CD4-positive, alpha-beta T cell treated with Interleukin-6 for 4 hours (primary cell): ENCODE data around the gene ST6GAL2.

Experiments used
- DNase-seq: peaks from one replicate; pipeline ENCODE4 v3.0.0-alpha.2; 2020; ENCODE audit warnings: mixed read lengths

The ST6GAL2 gene

DNA sequence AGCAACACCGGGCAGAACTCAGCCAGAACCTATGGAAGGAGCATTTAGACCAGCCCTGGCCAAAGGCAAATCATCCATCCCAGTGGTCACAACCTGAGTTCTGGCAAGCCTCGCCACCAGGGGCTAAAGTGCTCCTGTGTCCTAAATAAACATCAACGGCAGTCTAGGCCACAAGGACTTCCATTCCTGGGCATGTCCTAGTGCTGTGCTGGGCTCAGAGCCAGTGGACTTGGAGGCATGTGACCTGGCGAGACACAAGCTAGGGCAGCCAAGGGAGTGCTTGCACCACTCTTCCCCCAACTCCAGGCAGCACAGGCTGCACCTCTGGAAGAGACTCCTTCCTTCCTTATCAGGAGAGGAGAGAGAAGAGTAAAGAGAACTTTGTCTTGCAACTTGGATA lies 69.0 kb downstream of the ST6GAL2 start:
- no peak for DNase-seq

GRCh38 chr2:106812841-106813240 lies 73.1 kb downstream of the ST6GAL2 start:
- no peak for DNase-seq

DNA sequence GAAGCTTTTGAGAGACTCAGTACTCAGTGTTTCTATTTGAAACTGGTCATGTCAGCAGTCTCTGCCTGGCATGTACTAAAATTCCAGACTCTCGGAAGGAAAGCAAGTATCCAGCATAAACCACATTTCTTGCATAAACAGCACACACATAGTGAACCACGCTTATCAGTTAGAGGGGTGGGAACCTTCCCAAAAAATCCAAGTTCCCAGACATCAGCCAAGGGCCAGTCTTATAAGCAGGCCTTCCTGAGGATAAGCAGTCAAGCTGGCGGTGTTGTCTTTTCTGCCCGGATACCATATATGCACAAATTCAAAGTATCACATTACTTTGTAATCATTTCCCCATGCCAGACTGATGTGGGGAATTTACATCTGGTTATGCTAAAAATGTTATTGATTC lies 73.6 kb downstream of the ST6GAL2 start:
- DNase-seq, result no peak

GRCh38 chr2:106805716-106806115 lies 80.3 kb downstream of the ST6GAL2 start:
- DNase-seq, result no peak

GRCh38 chr2:106804161-106804560 lies 81.8 kb downstream of the ST6GAL2 start:
- DNase-seq, result no peak

DNA sequence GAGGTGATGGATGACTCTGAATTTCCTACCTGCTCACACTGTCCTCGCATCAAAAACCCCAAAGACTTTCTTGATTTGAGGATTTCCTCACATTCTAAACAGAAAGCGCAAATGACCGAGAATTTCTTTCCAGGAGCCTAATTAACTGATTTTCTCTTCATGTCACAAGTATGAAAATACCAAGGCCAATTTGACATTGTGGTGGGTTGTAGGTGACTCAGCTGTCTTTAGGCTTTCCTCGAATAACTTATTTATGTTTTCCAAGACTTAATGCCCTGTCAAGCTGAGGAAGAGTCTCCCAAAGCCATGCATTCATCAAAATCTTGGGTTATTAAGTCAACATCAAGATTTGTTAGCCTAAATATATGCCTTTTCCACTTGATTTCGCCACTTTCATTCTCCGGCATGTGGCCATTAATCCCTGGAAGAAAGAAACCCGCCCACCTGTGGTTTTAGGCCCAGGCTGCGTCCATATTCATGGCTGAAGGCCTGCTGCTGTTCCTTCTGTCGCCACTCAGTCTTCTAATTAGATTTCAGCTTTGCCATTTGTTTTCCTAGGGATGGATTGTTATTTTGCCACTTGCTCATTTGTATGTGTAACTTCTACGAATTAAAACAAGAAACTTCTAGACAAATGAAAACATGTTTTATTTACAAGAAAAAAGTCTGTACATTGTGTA lies 84.9 kb downstream of the ST6GAL2 start:
- DNase-seq, result no peak

- DNase-seq, result no peak
Measured at GRCh38 chr2:106800180-106800579, 85.8 kb downstream of the ST6GAL2 start.

- no peak for DNase-seq
Measured at GRCh38 chr2:106798826-106799552, 87.0 kb downstream of the ST6GAL2 start.

- no peak for DNase-seq
Measured at GRCh38 chr2:106797494-106797893, 88.5 kb downstream of the ST6GAL2 start.

- DNase-seq, result no peak
Measured at GRCh38 chr2:106792671-106793070, 93.3 kb downstream of the ST6GAL2 start.

DNA sequence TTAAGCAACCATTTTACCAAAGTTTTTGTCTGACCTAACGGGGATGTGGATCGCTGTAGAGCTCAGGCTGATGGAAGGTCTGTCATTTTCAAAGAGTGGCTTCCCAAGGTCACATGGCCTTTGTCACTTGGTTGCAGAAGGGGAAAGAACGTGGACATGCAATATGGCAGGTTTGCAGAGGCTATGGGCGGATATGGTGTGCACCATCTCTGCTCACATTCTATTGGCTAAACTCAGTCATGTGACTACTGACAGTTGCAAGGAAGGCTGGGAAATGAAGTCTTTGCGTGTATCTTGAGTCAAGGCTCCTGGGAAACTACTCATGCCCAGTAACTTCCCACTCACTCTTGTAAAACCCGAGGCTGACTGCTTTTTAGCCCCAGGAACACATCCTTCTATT lies 96.8 kb downstream of the ST6GAL2 start:
- no peak for DNase-seq

GRCh38 chr2:106782681-106783080 lies 103.3 kb downstream of the ST6GAL2 start:
- DNase-seq, result no peak

DNA sequence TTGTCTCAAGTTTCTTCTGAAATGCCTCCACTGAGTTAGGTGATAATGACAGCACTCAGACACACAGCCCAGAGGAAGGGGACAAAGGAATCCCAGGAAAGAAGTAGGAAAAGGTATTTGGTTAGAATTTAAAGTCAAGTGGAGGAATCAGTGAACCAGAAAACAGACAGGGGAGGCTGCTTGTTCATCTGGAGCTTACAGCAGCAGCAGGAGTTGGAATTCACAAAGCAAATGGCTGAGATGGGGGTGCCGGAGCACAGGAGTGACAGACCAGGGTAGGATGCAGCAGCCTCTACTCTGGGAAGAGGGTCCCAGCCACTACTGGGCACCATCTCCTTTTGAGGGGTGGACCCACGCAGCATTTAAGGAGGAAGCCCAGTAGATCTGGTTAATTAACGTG lies 104.8 kb downstream of the ST6GAL2 start:
- DNase-seq, result no peak

- DNase-seq, result no peak
Measured at GRCh38 chr2:106771811-106772210, 114.2 kb downstream of the ST6GAL2 start.

GRCh38 chr2:106770986-106771385 lies 115.0 kb downstream of the ST6GAL2 start:
- DNase-seq, result no peak

- DNase-seq, result no peak
Measured at GRCh38 chr2:106764614-106765013, 121.4 kb downstream of the ST6GAL2 start.

DNA sequence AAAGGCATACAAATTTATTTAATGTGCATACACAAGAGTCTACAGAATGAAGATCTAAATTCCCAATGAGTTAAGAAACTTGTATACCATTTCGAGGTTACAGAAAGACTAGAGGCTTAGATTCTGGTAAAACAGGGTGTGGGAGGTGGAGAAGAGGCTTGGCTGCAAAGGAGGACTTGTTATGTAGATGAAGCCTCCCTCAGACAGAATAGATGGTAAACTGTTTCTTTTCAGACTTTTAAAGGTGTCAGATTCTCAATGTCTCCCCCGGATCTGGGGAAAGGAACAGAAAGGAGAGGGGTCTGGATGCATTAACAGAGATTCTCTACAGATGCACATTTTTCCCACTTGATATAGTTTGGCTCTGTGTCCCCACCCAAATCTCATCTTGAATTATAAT lies 126.0 kb downstream of the ST6GAL2 start:
- no peak for DNase-seq

- DNase-seq, result no peak
Measured at GRCh38 chr2:106758901-106759497, 127.0 kb downstream of the ST6GAL2 start.
